Central memory CD8-positive, alpha-beta T cell (primary cell): Measurements from ENCODE around the gene RHBDF1.
"Not testable (repeated sequence)": the region's sequence is repeated elsewhere in the genome, so short reads cannot be mapped to it uniquely, and the experiment has no call there.

Experiments used
- ATAC-seq: fragments of 150-1000 bp; cut with Tn5 transposase; replicated peaks from 2 replicates; pipeline ENCODE4 v1.10.0; 2022; ENCODE audit warnings: mild to moderate bottlenecking, moderate FRiP score, moderate number of reproducible peaks; ENCODE audit not compliant: poor library complexity, severe bottlenecking; ENCODE audit errors: extremely low read depth
- DNase-seq, 2 donors: peaks; one replicate each; pipeline ENCODE4 v3.0.0; 2021; ENCODE audit warnings: low spot score in 2 of 2
- H3K27ac Mint-ChIP-seq: one replicate; pipeline ENCODE4 v1.8.0; 2022; ENCODE audit warnings: low read depth, mild to moderate bottlenecking, moderate library complexity, mixed read lengths
- H3K27me3 Mint-ChIP-seq: one replicate; pipeline ENCODE4 v1.8.0; 2022; ENCODE audit warnings: mixed read lengths
- H3K36me3 Mint-ChIP-seq: one replicate; pipeline ENCODE4 v1.8.0; 2022; ENCODE audit warnings: mild to moderate bottlenecking, moderate library complexity, mixed read lengths; ENCODE audit not compliant: insufficient read depth
- H3K4me1 Mint-ChIP-seq: one replicate; pipeline ENCODE4 v1.8.0; 2022; ENCODE audit warnings: mixed read lengths
- H3K4me3 Mint-ChIP-seq: one replicate; pipeline ENCODE4 v1.8.0; 2022; ENCODE audit warnings: mild to moderate bottlenecking, moderate library complexity, mixed read lengths
- H3K9me3 Mint-ChIP-seq: one replicate; pipeline ENCODE4 v1.8.0; 2022; ENCODE audit warnings: mixed read lengths

Gene RHBDF1

DNA sequence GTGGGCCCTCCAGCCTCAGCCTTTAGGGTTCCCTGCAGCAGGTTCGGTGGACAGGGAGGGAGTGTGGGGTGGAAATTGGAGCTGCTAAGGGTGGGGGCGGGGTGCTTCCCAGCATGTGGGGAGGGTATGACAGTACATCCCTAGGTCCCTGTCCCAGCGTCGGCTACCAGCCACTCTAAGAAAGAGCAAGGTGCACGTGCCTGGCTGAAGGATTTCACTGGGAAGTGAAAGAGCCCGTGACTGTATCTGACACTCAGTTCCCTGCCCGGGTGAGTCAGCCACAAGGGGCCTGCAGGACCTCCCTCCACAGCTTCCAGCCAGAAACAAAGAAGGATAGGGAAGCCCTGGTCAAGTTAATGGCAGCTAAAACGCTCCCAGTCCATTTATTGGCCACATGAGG is 14.7 kb downstream of the RHBDF1 start:
- no peak overlapping the region for H3K27ac Mint-ChIP-seq
- peaks cover 9% of the 10 kb centered on the region for H3K36me3 Mint-ChIP-seq
- ATAC-seq (no peak), DNase-seq (no peak)
- H3K4me1 Mint-ChIP-seq = peaks cover 17% of the 10 kb centered on the region
- H3K4me3 Mint-ChIP-seq = no peak overlapping the region
- no peaks in the 10 kb centered on the region for H3K9me3 Mint-ChIP-seq
- no peaks in the 10 kb centered on the region for H3K27me3 Mint-ChIP-seq

DNA sequence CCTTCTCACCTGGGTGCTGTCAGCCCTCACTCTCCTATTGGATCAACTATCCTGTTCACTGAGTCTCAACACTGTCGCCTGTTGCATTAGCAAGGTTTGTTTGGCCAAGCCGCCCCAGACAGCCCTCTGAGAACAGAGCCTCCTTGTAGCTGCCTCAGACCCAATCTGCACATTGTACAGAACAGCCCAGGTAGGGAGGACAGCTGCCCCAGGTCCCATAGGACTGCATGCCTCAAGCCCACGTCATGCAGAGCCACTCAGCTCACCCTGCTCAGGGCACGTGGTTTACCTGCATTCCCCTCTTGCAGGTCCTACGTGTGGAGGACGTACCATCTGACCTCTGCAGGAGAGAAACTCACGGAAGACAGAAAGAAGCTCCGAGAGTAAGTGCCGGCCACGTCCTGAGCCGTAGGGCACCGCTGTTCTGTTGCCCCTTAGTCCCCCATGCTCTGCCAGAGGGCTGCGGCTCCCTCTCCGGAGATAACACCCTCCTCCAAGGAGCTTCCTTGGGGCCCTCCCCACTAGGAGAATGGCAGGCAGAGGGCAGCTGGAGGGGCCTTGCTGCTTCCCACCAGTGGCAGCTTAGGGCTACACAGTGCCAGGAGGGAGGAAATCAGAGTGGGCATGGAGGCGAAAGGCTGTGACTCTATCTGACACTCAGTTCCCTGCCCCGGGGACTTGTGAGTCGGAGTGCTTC is 16.1 kb downstream of the RHBDF1 start:
- Mint-ChIP-seq H3K9me3 (no peaks in the 10 kb centered on the region), H3K27ac (no peak overlapping the region), H3K4me1 (peaks cover 23% of the 10 kb centered on the region), H3K36me3 (peaks cover 13% of the 10 kb centered on the region), H3K4me3 (peak overlapping the region; percentile 11), H3K27me3 (no peaks in the 10 kb centered on the region)
- DNase-seq (no peak), ATAC-seq (no peak)

DNA sequence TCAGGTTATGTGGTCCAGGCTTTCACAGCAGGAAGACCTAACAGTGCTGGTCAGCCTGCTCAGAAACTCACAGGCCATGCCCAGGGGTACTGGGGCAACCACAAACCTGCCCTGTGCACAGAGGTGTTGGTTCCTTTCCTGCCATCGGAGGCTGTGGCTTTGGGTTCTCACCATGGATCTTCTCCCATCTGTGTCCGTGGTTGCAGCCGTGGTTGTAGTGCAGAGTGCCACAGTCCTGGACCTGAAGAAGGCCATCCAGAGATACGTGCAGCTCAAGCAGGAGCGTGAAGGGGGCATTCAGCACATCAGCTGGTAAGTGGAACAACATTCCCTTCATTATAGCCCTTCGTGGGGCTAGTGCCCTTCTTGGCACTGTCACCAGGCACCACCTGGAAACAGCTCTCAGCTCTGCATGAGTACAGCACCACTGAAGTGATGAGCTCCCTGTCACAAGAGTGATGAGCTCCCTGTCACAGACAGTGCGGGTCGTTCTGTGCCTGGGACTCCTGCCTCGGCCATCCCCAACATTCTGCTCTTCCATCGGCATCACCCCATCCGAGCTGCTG is 16.8 kb downstream of the RHBDF1 start:
- Mint-ChIP-seq H3K36me3 (peaks cover 19% of the 10 kb centered on the region), H3K27ac (no peak overlapping the region), H3K27me3 (no peaks in the 10 kb centered on the region), H3K4me3 (peak overlapping the region; percentile 36), H3K9me3 (no peaks in the 10 kb centered on the region), H3K4me1 (peaks cover 30% of the 10 kb centered on the region)
- DNase-seq (no peak), ATAC-seq (no peak)

DNA sequence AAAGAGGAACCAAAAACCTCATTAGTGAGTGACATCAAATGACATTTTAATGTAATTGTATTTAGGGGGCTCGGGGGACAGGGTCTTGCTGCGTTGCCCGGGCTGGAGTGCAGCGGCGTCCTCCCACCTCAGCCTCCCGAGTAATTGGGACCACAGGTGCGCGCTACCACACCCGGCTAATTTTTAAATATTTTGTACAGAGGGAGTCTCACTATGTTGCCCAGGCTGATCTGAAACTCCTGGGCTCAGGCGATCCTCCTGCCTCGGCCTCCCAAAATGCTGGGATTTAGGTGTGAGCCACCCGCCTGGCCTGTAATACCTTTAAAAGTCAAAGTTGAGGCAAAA is 18.2 kb downstream of the RHBDF1 start:
- H3K4me3 Mint-ChIP-seq = peak overlapping the region; percentile 99
- no peak for ATAC-seq
- peaks cover 36% of the 10 kb centered on the region for H3K4me1 Mint-ChIP-seq
- no peaks in the 10 kb centered on the region for H3K27me3 Mint-ChIP-seq
- peak overlapping the region; percentile 95 for H3K27ac Mint-ChIP-seq
- H3K9me3 Mint-ChIP-seq = no peaks in the 10 kb centered on the region
- H3K36me3 Mint-ChIP-seq = peaks cover 29% of the 10 kb centered on the region
- no peak for DNase-seq

DNA sequence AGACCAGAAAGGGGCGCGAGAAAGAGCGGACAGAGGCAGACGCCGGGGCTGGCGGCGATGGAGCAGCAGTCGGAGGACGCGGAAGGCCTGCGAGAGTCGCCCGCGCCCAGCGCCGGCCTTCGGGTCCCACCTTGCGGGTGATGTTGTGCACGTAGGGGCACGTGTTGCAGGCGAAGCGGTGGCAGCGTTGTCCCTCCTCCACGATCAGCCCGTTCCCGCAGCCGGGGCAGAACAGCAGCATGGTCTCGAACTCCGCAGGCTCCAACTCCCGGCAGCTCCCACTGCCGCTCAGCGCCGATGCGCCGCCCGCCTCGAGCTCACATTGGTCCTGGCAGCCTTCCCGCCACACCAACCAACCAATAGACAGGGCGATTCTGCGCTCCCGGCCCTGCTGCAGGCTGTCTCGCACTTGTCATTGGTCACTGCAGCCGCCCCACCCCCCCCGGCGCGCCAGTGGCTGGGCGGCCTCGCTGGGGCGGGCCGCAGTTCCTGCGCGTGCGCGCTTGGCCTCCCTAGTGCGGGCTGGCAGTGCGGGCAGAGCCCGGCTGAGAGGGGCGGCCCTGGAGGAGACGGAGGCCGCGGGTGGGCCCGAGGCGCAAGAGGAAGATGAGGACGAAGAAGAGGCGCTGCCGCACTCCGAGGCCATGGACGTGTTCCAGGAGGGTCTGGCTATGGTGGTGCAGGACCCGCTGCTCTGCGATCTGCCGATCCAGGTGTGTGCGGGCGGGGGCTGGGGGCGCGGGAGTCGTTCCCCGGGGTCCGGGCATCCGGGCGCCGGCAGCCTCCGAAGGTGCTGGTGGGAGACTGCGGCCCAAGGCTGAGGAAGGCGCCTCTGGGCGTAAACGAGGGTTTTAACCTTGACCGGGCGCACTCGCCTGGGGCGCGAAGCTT is 18.8 kb downstream of the RHBDF1 start, which contains the start of the genes POLR3K and SNRNP25:
POLR3K (minus strand) TSS at position 263 of the 891 bp plus-strand sequence; CDS start at position 241, 22 bp downstream.
SNRNP25 (plus strand) TSS at position 483 of the 891 bp plus-strand sequence; CDS start at position 672, 189 bp downstream.
- peak; percentile 99 for ATAC-seq
- Mint-ChIP-seq H3K36me3 (peaks cover 29% of the 10 kb centered on the region), H3K4me1 (peaks cover 36% of the 10 kb centered on the region)

DNA sequence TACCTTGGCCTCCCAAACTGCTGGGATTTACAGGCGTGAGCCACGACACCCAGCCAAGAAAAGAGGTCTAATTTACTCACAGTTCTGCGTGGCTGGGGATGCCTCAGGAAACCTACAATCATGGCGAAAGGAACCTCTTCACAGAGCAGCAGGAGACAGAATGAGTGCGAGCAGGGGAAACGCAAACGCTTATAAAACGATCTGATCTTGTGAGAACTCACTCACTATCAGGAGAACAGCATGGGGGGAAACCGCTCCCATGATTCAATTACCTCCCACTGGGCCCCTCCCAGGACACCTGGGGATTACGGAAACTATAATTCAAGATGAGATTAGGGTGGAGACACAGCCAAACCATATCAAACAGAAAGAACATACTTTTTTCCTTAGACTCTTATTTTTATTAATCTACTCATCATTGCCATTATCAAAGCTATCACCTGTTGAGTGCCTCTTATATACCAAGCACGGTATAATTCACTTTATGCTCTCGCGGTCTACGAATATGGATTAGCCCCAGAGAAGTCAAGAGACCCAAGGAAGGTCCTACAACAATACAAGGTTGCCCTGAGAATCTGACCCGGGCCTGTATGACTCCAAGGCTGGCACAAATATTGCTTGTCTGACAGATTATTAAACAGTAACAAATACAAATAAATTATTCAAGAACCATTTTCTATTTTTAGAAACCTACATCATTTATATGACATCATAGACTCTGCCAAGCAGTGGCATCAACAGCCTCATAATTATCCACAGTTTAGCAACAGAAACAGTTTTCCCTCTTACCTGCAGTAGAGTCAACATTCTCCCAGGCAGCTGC is 21.5 kb downstream of the RHBDF1 start:
- H3K9me3 Mint-ChIP-seq = no peaks in the 10 kb centered on the region
- peaks cover 48% of the 10 kb centered on the region for H3K36me3 Mint-ChIP-seq
- H3K4me1 Mint-ChIP-seq = peaks cover 32% of the 10 kb centered on the region
- DNase-seq = no peak
- H3K27me3 Mint-ChIP-seq = no peaks in the 10 kb centered on the region
- no peak overlapping the region for H3K27ac Mint-ChIP-seq
- peak overlapping the region; percentile 99 for H3K4me3 Mint-ChIP-seq
- ATAC-seq = no peak

More for the DNA sequence above, 18.8 kb downstream of the RHBDF1 start, which contains the start of the genes POLR3K and SNRNP25:
- DNase-seq = peak; percentile 85 to 95
- H3K27ac Mint-ChIP-seq = peak within 1 kb of the TSS; percentile 95
- H3K9me3 Mint-ChIP-seq = no peaks in the 10 kb centered on the region
- H3K27me3 Mint-ChIP-seq = no peaks in the 10 kb centered on the region
- peak within 1 kb of the TSS; percentile 99 for H3K4me3 Mint-ChIP-seq

DNA sequence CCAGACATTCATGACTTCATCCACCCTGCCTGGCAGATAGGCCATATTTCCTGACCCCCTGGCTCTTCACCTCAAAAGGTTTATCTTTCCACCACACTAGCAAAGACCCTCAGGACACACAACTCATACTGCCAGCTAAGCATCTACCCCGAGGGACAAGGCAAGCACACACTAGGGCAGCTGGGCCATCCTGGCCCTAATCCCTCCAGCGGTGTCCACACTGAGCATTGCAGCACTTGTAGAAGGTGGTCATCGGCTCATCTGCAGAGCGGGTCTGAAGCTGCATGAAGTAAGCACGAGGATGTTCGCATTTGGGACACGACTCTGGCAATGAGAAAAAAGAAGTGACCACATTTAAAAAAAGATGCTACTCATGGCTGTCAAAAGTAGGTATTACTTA is 25.2 kb downstream of the RHBDF1 start:
- Mint-ChIP-seq H3K27ac (no peak overlapping the region), H3K4me3 (no peak overlapping the region), H3K27me3 (no peaks in the 10 kb centered on the region), H3K4me1 (peaks cover 26% of the 10 kb centered on the region), H3K36me3 (peaks cover 60% of the 10 kb centered on the region), H3K9me3 (no peaks in the 10 kb centered on the region)
- DNase-seq (no peak), ATAC-seq (no peak)

DNA sequence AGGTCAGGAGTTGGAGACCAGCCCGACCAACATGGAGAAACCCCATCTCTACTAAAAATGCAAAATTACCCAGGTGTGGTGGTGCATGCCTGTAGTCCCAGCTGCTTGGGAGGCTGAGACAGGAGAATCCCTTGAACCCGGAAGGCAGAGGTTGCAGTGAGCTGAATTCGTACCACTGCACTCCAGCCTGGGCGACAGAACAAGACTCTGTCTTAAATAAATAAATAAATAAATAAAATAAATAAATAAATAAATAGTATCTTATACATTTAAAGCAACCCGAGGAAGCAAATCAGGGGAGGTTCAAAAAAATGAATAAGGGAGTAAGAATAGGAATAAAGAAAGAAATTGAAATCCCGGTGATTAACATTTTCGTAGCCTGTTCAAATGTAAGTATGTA is 25.9 kb downstream of the RHBDF1 start:
- H3K27me3 Mint-ChIP-seq, H3K9me3 Mint-ChIP-seq, ATAC-seq, DNase-seq, H3K4me3 Mint-ChIP-seq, H3K27ac Mint-ChIP-seq: not testable (repeated sequence)
- Mint-ChIP-seq H3K4me1 (peaks cover 32% of the 10 kb centered on the region), H3K36me3 (peaks cover 61% of the 10 kb centered on the region)

DNA sequence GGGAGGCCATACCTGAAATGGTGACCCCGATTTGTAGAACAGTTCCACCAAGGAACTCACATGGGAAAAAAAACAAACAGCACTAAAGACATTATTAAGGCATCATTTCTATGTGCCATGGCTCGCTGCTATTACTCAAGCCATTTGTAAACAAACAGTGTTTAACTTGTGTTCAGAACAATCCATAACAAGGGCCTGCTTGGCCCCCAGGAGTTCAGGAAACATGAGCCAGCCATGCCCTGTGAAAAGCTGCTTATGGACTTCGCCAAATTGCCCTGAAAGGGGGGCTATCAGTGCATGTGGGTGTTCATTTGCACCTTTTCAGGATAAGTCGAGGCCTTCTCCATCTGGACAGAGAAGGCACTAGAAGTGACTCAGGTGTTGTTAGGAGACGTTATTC is 27.0 kb downstream of the RHBDF1 start:
- no peak overlapping the region for H3K4me3 Mint-ChIP-seq
- no peak for ATAC-seq
- DNase-seq = no peak
- peaks cover 55% of the 10 kb centered on the region for H3K36me3 Mint-ChIP-seq
- H3K9me3 Mint-ChIP-seq = no peaks in the 10 kb centered on the region
- H3K27ac Mint-ChIP-seq = no peak overlapping the region
- peaks cover 25% of the 10 kb centered on the region for H3K4me1 Mint-ChIP-seq
- no peaks in the 10 kb centered on the region for H3K27me3 Mint-ChIP-seq

DNA sequence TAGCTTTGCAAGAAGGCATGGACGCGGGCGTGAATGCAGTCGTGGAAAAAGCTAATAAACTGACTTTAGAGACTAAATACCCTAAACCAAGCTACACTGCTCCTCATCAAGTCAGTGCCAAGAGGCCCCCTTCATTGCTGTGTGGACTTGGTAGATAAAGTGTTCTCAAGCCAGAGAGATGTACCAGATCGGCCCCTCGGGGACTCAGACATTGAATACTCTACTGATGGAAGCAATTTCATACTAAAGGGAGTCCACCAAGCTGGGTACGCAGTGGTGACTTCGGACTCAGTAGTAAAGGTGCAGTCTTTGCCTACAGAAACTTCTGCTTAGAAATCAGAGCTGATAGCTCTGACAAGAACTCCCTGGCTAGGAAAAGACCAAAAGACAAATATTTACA is 27.8 kb downstream of the RHBDF1 start:
- H3K27me3 Mint-ChIP-seq = no peaks in the 10 kb centered on the region
- H3K27ac Mint-ChIP-seq = no peak overlapping the region
- H3K4me3 Mint-ChIP-seq = no peak overlapping the region
- peaks cover 19% of the 10 kb centered on the region for H3K4me1 Mint-ChIP-seq
- peaks cover 49% of the 10 kb centered on the region for H3K36me3 Mint-ChIP-seq
- no peaks in the 10 kb centered on the region for H3K9me3 Mint-ChIP-seq
- DNase-seq (no peak), ATAC-seq (no peak)

DNA sequence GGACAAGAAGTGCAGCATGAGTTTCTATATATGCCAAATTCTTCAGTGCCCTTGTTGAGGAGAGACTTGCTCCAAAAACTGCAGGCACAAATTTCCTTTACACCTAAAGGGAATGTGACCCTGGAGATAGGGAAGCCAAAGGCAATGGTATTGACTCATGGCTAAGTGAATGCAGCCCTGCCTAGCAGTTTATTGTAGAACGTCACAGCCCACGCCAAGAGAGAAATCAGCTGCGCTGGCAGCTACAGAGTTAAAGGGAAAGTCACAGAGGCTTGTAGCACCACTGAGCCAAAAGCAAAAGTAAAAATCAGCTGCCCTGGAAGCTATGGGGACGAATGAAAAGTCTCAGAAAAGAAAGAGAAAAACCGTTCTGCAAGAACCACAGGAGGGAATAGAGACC is 29.1 kb downstream of the RHBDF1 start:
- ATAC-seq = no peak
- Mint-ChIP-seq H3K9me3 (no peaks in the 10 kb centered on the region), H3K27me3 (no peaks in the 10 kb centered on the region), H3K4me1 (peaks cover 32% of the 10 kb centered on the region), H3K4me3 (no peak overlapping the region), H3K36me3 (peaks cover 46% of the 10 kb centered on the region), H3K27ac (no peak overlapping the region)
- no peak for DNase-seq

DNA sequence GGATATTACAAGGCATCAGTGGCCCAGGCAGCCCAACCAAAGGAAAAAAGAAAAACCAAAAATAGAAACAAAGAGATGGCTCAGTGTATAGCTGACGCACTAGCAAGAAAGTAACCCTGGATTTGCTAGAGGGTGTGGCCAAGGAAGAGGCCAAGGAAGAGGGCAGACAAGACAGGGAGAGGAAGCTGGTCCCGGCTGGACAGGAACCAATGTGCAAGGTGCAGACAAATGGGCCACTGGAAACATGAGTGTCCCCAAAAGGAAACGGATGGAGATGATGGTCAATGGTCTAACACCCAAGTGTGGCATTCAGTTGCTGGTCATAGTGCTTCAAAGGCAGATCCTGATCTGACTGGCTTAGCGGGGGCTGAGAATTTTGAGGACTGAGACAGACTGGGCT is 29.7 kb downstream of the RHBDF1 start:
- Mint-ChIP-seq H3K36me3 (peaks cover 41% of the 10 kb centered on the region), H3K27ac (peak overlapping the region; percentile 77), H3K27me3 (no peaks in the 10 kb centered on the region), H3K4me1 (peaks cover 37% of the 10 kb centered on the region), H3K9me3 (no peaks in the 10 kb centered on the region), H3K4me3 (no peak overlapping the region)
- ATAC-seq = no peak
- DNase-seq = no peak
